A673 (cell line): ENCODE data around the gene ZNF277. TPM values are rescaled to one million over a fixed set of nuclear protein-coding genes. Genes with fewer than 3 reads are reported as not detected.
"Not testable (repeated sequence)": the region's sequence is repeated elsewhere in the genome, so short reads cannot be mapped to it uniquely, and the experiment has no call there.

Experiments used
- BruUV-seq: library from RNA; stranded (reverse); fragments of 400-500 nt; replicated peaks from 2 replicates; lab custom pipeline; 2021; lab: Mats Ljungman, UMichigan
- CTCF ChIA-PET: fragments of 300-600 bp; sonication (Branson Sonifier 250); formaldehyde crosslinking; loops from one replicate; lab custom pipeline; 2022; ENCODE audit warnings: antibody characterized with exemption; lab: Charles Lee
- POLR2A ChIA-PET: fragments of 300-600 bp; sonication (Branson Sonifier 250); formaldehyde crosslinking; loops from one replicate; lab custom pipeline; 2022; ENCODE audit warnings: antibody characterized with exemption; ENCODE audit not compliant: low non-redundant PET; lab: Charles Lee
- DNase-seq: peaks from one replicate; pipeline ENCODE4 v3.0.0-alpha.2; 2015; ENCODE audit warnings: low spot score
- H3K27ac ChIP-seq: fragments of 200-600 bp; sonication (generic); 2 replicates; pipeline ENCODE4 v1.5.1; 2016; ENCODE audit warnings: mixed run types, low read depth, mild to moderate bottlenecking, mixed read lengths, antibody characterized with exemption, low read length; ENCODE audit not compliant: poor library complexity, severe bottlenecking
- H3K27me3 ChIP-seq: fragments of 200-600 bp; sonication (generic); replicated peaks from 2 replicates; pipeline ENCODE4 v1.6.1; 2017; ENCODE audit warnings: mixed run types, low read depth, mild to moderate bottlenecking, mixed read lengths, antibody characterized with exemption, low read length; ENCODE audit not compliant: insufficient read depth, poor library complexity
- H3K36me3 ChIP-seq: fragments of 200-600 bp; sonication (generic); 2 replicates; pipeline ENCODE4 v1.6.1; 2016; ENCODE audit warnings: mixed run types, mild to moderate bottlenecking, mixed read lengths, antibody characterized with exemption, low read length; ENCODE audit not compliant: insufficient read depth, poor library complexity, severe bottlenecking
- H3K4me1 ChIP-seq: fragments of 200-600 bp; sonication (generic); 2 replicates; pipeline ENCODE4 v1.6.1; 2017; ENCODE audit warnings: mixed run types, mild to moderate bottlenecking, mixed read lengths, antibody characterized with exemption, low read length; ENCODE audit not compliant: insufficient read depth, poor library complexity, severe bottlenecking
- H3K4me3 ChIP-seq: fragments of 200-600 bp; sonication (generic); 2 replicates; pipeline ENCODE4 v1.5.1; 2016; ENCODE audit warnings: low read depth, mixed run types, mild to moderate bottlenecking, mixed read lengths, low read length; ENCODE audit not compliant: poor library complexity, severe bottlenecking
- H3K9me3 ChIP-seq: fragments of 200-600 bp; sonication (generic); 2 replicates; pipeline ENCODE4 v1.6.1; 2016; ENCODE audit warnings: mixed run types, low read depth, mild to moderate bottlenecking, mixed read lengths, antibody characterized with exemption, low read length; ENCODE audit not compliant: poor library complexity, severe bottlenecking
- CTCF ChIP-seq: fragments of 300-800, 200-600 bp; sonication (generic); conservative IDR thresholded peaks from 2 replicates; pipeline ENCODE4 v1.5.1; 2017; ENCODE audit warnings: low read depth, mild to moderate bottlenecking, antibody characterized with exemption, low read length, moderate library complexity, mixed read lengths
- EZH2 ChIP-seq: fragments of 200-600 bp; sonication (generic); IDR thresholded peaks from 2 replicates; pipeline ENCODE4 v1.6.1; 2017; ENCODE audit warnings: borderline replicate concordance, low read depth, mild to moderate bottlenecking, mixed read lengths, antibody characterized with exemption, low read length; ENCODE audit not compliant: poor library complexity, severe bottlenecking
- intact Hi-C: fragments of 100-400 bp; cut with micrococcal nuclease; formaldehyde crosslinking; loops from one replicate; pipeline ENCODE4 v1.10.0; 2022; ENCODE audit not compliant: unreplicated experiment
- total RNA-seq: library from RNA; stranded (reverse); gene quantifications from 2 replicates; pipeline ENCODE4 v1.2.3, GENCODE V29; 2021

Gene ZNF277
- total RNA-seq, 1 experiment from 2014 or later, result 17.7 TPM

- H3K4me3 ChIP-seq, result no peak overlapping the region
- intact Hi-C loops, result no loop called here
- no peaks in the 10 kb centered on the region for H3K9me3 ChIP-seq
- H3K27me3 ChIP-seq, result no peaks in the 10 kb centered on the region
- ChIA-PET CTCF (no interaction called here), POLR2A (no interaction called here)
- no peaks in the 10 kb centered on the region for H3K4me1 ChIP-seq
- BruUV-seq, result no TSS peak
- H3K36me3 ChIP-seq, result no peaks in the 10 kb centered on the region
- no peak for DNase-seq
- TF ChIP-seq EZH2 (no peak), CTCF (no peak)
- no peak overlapping the region for H3K27ac ChIP-seq
These were observed 30.1 kb downstream of the ZNF277 start for GRCh38 chr7:112236597-112236996.

DNA sequence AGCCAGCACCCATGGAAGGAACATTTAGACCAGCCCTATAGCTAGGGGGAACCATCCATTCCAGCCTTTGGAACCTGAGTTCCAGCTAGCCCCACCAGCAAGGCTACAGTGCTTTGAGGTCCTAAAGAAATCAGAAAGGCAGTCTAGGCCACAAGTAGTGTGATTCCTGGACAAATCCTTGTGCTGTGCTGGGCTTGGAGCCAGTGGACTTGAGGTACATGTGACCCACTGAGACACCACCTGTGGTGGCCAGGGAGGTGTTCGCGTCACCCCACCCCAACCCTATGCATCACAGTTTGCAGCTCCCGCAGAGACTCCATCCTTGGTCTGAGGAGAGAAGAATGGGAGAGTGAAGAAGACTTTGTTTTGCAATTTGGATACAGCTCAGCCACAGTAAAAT is 31.8 kb downstream of the ZNF277 start:
- Histone ChIP-seq H3K4me1 (no peaks in the 10 kb centered on the region), H3K4me3 (no peak overlapping the region), H3K27ac (no peak overlapping the region), H3K27me3 (no peaks in the 10 kb centered on the region), H3K36me3 (no peaks in the 10 kb centered on the region), H3K9me3 (no peaks in the 10 kb centered on the region)
- intact Hi-C loops, result no loop called here
- ChIA-PET POLR2A (no interaction called here), CTCF (no interaction called here)
- no peak for DNase-seq
- no peak for TF ChIP-seq CTCF
- BruUV-seq, result no TSS peak

DNA sequence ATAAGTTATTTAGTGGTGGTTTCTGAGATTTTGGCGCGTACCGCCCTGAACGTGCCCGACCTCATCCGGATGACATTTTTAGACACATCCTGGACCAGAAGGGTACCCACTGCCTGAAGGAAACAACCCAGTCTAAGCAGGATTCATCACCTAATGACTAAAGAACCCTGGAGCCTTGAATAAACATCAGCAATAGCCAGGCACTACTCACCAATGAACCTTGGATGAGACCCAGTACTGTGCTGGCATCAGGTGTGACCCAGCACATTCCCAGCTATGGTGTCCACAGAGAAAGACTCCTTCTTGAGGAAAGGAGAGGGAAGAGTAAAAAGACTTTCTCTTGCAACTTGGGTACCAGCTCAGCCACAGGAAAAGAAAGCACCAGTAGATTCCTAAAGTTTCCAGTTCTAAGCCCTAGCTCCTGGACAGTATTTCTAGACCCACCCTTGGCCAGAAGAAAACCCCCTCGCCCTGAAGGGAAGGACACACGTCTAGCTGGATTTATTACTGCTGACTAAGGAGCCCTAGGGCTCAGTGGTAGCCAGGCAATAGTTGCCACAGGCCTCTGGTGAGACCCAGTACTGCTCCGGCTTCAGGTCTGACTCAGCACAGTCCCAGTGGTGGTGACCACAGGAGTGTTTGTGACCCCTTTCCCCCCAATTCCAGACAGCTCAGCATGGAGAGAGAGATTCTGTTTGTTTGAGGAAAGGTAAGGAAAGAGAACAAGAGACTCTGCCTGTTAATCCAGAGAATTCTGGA is 32.5 kb downstream of the ZNF277 start:
- CTCF ChIA-PET, result no interaction called here
- no peaks in the 10 kb centered on the region for H3K4me1 ChIP-seq
- no peaks in the 10 kb centered on the region for H3K27me3 ChIP-seq
- H3K36me3 ChIP-seq, result no peaks in the 10 kb centered on the region
- TF ChIP-seq EZH2, result no peak
- intact Hi-C loops, result no loop called here
- POLR2A ChIA-PET, result no interaction called here
- no peak for DNase-seq
- no peaks in the 10 kb centered on the region for H3K9me3 ChIP-seq
- H3K4me3 ChIP-seq, result no peak overlapping the region
- no TSS peak for BruUV-seq
- H3K27ac ChIP-seq, result no peak overlapping the region

DNA sequence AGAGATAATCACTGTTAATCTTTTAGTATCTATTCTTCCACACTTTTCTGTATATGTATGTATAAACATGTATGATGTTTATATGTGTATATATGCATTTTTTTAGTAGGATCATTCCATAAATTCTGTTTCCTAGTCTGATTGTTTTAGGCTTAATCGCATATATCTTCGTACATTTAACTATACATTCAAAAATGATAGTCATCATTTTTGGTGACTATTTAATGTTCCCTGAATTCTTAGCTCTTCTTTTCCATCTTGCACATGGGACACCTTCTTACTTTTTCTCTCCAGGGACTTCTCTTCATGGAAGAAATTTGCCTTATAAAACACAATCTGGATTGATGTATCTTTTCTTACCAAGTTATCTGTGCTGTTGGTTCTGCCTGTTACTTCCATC is 42.1 kb downstream of the ZNF277 start:
- BruUV-seq, result no TSS peak
- no peaks in the 10 kb centered on the region for H3K36me3 ChIP-seq
- ChIA-PET POLR2A (interaction anchor here (0.7 kb wide), 1 partner anchor 16 kb away, joined by 4 read pairs; no protein-coding TSS in a partner anchor), CTCF (no interaction called here)
- intact Hi-C loops, result no loop called here
- H3K27me3 ChIP-seq, result no peaks in the 10 kb centered on the region
- no peak overlapping the region for H3K4me3 ChIP-seq
- no peaks in the 10 kb centered on the region for H3K4me1 ChIP-seq
- no peaks in the 10 kb centered on the region for H3K9me3 ChIP-seq
- no peak overlapping the region for H3K27ac ChIP-seq
- TF ChIP-seq EZH2 (no peak), CTCF (no peak)
- no peak for DNase-seq

GRCh38 chr7:112249967-112250366 is 43.5 kb downstream of the ZNF277 start:
- CTCF ChIA-PET, POLR2A ChIA-PET, H3K36me3 ChIP-seq, DNase-seq, intact Hi-C loops, H3K4me1 ChIP-seq, BruUV-seq, H3K4me3 ChIP-seq, H3K27ac ChIP-seq, H3K9me3 ChIP-seq, H3K27me3 ChIP-seq: not testable (repeated sequence)
